HL-60 (cell line): ENCODE measurements around the gene KIZ.

Source experiments
- DNase-seq, 2 experiments: peaks; one replicate each; pipeline ENCODE4 v3.0.0-alpha.2; 2010 to 2020; ENCODE audit warnings: low read depth in 1 of 2, low spot score in 1 of 2
- H3K27ac ChIP-seq: fragments of 250-450 bp; sonication (Bioruptor Pico); replicated peaks from 2 replicates; pipeline ENCODE4 v1.5.1; 2020; ENCODE audit warnings: mild to moderate bottlenecking, moderate library complexity
- H3K27me3 ChIP-seq: fragments of 250-450 bp; sonication (Bioruptor Pico); 2 replicates; pipeline ENCODE4 v1.5.1; 2021; ENCODE audit warnings: mild to moderate bottlenecking, moderate library complexity; ENCODE audit not compliant: insufficient read depth, poor library complexity, severe bottlenecking
- H3K4me3 ChIP-seq: replicated peaks from 2 replicates; pipeline ENCODE4 v1.5.1; 2011; ENCODE audit warnings: mild to moderate bottlenecking, control low read depth, low read length; ENCODE audit not compliant: insufficient read depth
- GABPA ChIP-seq: IDR thresholded peaks from 2 replicates; pipeline ENCODE4 v1.6.1; 2012; ENCODE audit warnings: low read depth
- POLR2AphosphoS5 ChIP-seq: IDR thresholded peaks from 2 replicates; pipeline ENCODE4 v1.6.1; 2012; ENCODE audit warnings: low read depth
- REST ChIP-seq: IDR thresholded peaks from 2 replicates; pipeline ENCODE4 v1.6.1; 2012; ENCODE audit warnings: low read depth; ENCODE audit not compliant: insufficient replicate concordance
- SPI1 ChIP-seq: IDR thresholded peaks from 2 replicates; pipeline ENCODE4 v1.6.1; 2012; ENCODE audit warnings: low read depth, mild to moderate bottlenecking, borderline replicate concordance
- TF ChIP-seq, protein P1 (sequence below): IDR thresholded peaks from one replicate; pipeline ENCODE4 v1.5.1; 2011; ENCODE audit warnings: low read length, control low read depth, inconsistent platforms; ENCODE audit not compliant: insufficient read depth

The KIZ gene

GRCh38 chr20:21258411-21258810 lies 132.5 kb downstream of the KIZ start:
- DNase-seq: no peak
- no peaks in the 10 kb centered on the region for H3K27me3 ChIP-seq
- no peak overlapping the region for H3K4me3 ChIP-seq
- no peak for TF ChIP-seq REST
- H3K27ac ChIP-seq: no peak overlapping the region

DNA sequence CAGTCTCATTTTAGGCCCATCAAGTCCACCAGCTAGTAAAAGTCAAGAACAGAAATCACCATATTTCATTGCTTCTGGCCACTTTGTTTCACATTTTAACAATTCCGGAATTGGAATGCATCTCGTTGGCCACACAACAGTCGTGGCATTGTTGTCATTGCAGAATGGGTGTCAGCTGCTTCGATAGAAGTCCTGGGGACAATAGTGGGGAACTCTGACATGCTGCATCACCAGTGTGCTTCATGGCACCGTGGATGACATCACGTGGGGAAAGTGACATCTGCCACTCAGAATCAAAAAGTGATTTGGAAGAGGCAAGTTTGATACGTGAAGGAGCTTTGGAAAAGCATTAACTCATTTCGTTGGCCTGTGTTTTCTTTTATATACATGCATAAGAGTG lies 133.5 kb downstream of the KIZ start:
- Histone ChIP-seq H3K27ac (no peak overlapping the region), H3K27me3 (no peaks in the 10 kb centered on the region), H3K4me3 (no peak overlapping the region)
- no peak for DNase-seq
- TF ChIP-seq SPI1: no peak
- no peak for TF ChIP-seq POLR2AphosphoS5
- no peak for TF ChIP-seq REST
- TF ChIP-seq GABPA: no peak
- TF ChIP-seq, protein P1, sequence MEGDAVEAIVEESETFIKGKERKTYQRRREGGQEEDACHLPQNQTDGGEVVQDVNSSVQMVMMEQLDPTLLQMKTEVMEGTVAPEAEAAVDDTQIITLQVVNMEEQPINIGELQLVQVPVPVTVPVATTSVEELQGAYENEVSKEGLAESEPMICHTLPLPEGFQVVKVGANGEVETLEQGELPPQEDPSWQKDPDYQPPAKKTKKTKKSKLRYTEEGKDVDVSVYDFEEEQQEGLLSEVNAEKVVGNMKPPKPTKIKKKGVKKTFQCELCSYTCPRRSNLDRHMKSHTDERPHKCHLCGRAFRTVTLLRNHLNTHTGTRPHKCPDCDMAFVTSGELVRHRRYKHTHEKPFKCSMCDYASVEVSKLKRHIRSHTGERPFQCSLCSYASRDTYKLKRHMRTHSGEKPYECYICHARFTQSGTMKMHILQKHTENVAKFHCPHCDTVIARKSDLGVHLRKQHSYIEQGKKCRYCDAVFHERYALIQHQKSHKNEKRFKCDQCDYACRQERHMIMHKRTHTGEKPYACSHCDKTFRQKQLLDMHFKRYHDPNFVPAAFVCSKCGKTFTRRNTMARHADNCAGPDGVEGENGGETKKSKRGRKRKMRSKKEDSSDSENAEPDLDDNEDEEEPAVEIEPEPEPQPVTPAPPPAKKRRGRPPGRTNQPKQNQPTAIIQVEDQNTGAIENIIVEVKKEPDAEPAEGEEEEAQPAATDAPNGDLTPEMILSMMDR: no peak

GRCh38 chr20:21262812-21263211 lies 136.9 kb downstream of the KIZ start:
- Histone ChIP-seq H3K4me3 (no peak overlapping the region), H3K27me3 (no peaks in the 10 kb centered on the region), H3K27ac (no peak overlapping the region)
- TF ChIP-seq SPI1 (no peak), GABPA (no peak), POLR2AphosphoS5 (no peak)
- TF ChIP-seq, protein P1: no peak
- no peak for DNase-seq

- Histone ChIP-seq H3K27ac (no peak overlapping the region), H3K27me3 (no peaks in the 10 kb centered on the region), H3K4me3 (no peak overlapping the region)
- no peak for TF ChIP-seq GABPA
- TF ChIP-seq, protein P1: no peak
- TF ChIP-seq SPI1: no peak
- TF ChIP-seq POLR2AphosphoS5: no peak
- TF ChIP-seq REST: no peak
- DNase-seq: no peak
Measured at GRCh38 chr20:21265261-21266190, 139.6 kb downstream of the KIZ start.
